Gastrocnemius medialis (tissue), 4 donors: ENCODE results near the gene PGK1.

Source experiments
- CTCF ChIP-seq, 5 experiments: fragments of 450-650 bp in 3 of 5; fragments of 200-600 bp in 2 of 5; sonication (generic) in 2 of 5; IDR thresholded peaks in 4 of 5; conservative IDR thresholded peaks in 1 of 5; 1 replicate in 4 of 5; 2 replicates in 1 of 5; pipeline ENCODE4 v1.5.1; 2016 to 2019; ENCODE audit warnings: antibody characterized with exemption in 5 of 5, mild to moderate bottlenecking in 3 of 5, moderate library complexity in 3 of 5
- POLR2A ChIP-seq, 2 donors: fragments of 450-650 bp; IDR thresholded peaks; one replicate each; pipeline ENCODE4 v1.6.1; 2017; ENCODE audit warnings: antibody characterized with exemption in 2 of 2, mild to moderate bottlenecking in 2 of 2, moderate library complexity in 2 of 2

- TF ChIP-seq CTCF (IDR thresholded peaks at IDR 0.05 in 4 of 5, conservative IDR thresholded peaks at IDR 0.05 in 1 of 5) (no peak), POLR2A (IDR thresholded peaks at IDR 0.05) (no peak)
These were observed 2.0 kb downstream of the PGK1 start for GRCh38 chrX:78105944-78106650.
